ENCODE results near the gene STYK1.

DNA sequence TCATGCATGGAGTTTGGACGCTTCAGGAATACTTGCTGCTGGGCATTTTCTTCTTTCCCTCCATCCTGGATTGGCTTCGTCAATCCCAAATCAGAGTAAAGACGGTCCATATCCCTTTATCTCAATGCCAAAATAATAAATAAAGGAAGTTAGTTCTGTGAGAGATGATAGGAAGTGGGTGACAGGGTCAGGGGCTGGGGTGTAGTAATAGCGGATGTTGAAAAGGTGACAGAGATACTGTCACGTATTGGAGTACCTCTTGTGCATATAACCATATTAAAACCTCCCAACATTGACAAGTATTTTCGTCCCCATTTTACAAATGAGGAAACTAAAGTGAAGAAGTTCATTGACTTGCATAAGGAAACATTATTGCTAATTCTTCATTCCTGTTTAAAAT, 72.9 kb downstream of the STYK1 start:
- TF ChIP-seq YY1 (IDR thresholded peaks at IDR 0.05; ENCODE audit: insufficient read depth, insufficient read length) (no peak), SUZ12 (IDR thresholded peaks at IDR 0.05; ENCODE audit: extremely low read depth, insufficient read depth, insufficient read length) (no peak)

Measured in NT2/D1 (cell line).